GM18867 (cell line): ENCODE measurements around the gene KIF6.

Experiments used
- ATAC-seq: cut with Tn5 transposase; IDR thresholded peaks from one replicate; pipeline ENCODE4 v1.9.1; 2021; ENCODE audit warnings: mild to moderate bottlenecking, moderate library complexity; ENCODE audit not compliant: unreplicated experiment

KIF6 gene

DNA sequence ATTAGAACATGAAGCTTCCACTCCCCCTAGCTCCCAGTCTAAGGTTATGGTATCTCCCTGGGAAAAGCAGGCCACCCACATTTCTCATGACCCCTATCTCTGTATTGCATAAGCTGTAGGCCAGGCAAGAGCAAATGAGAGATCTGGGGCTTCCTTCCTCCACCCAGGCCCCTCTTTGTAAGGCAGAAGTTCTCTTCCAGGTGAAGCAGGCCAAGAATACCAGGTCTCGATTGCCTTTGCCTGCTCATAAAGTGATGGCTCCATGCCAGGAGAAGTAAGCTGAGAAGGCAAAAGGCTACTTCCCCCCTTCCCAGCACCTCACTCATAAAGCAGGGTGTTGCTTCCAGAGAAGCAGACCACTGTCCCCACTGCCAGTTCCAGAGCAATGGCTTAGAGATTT is 258.6 kb downstream of the KIF6 start:
- no peak for ATAC-seq

DNA sequence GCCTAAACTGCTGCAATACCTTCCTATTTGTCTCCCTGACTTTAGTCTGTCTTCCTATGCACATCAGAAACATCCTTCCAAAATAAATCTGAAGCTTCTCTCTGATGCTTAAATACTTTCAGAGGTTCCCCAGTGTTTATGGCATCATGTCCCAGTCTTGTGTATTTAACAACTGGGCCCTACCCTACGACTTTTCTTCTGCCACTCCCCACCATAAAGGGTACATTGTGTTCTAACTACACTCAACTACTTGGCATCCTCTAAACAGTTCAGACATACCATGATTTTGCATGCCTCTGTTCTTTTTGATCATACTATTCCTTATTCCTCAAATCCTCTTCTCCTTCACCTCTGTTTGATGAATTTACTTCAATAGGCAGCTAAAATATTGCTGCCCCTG is 259.7 kb downstream of the KIF6 start:
- ATAC-seq = no peak

DNA sequence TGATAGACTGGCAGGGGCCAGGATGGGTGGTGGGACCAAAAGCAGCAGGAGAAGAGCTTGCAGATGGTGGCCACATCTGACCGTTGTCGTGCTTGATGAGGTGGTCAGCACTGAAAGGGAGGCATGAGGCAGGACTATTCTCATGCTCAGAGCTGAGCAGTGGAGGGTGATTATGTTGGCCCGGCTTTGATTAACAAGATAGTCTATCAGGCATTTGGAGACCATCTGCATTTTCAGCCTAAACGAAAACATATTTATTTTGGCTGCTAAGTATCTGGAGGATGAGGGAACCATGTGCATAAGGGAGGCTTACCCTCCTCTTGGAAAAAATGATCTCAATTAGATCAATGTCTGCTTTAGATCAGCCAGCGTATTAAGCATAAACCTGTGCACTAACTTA is 261.1 kb downstream of the KIF6 start:
- no peak for ATAC-seq

DNA sequence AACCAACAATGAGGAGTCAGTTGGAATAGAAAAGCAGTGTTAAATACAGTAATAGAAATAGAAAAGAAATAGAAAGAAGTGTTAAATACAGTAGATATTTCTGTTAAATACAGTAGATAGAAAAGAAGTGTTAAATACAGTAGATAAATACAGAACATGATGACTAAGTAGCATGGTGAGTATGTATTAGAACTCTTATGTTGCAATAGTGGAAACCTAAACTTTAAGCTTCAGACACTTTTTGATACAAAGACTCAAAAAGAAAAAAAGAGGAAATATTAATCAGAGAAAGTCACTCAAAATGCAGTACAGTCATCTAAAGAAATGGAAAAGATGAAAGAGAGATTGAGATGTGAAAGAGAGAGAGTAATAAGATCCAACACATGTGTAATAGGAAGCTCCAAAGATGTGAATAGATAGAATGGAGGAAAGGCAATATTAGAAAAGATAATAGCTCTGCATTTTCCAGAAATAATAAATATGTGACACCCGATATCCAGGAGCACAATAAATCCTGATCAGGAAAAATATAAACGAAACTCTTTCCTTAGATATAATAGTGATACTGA is 271.2 kb downstream of the KIF6 start:
- no peak for ATAC-seq

DNA sequence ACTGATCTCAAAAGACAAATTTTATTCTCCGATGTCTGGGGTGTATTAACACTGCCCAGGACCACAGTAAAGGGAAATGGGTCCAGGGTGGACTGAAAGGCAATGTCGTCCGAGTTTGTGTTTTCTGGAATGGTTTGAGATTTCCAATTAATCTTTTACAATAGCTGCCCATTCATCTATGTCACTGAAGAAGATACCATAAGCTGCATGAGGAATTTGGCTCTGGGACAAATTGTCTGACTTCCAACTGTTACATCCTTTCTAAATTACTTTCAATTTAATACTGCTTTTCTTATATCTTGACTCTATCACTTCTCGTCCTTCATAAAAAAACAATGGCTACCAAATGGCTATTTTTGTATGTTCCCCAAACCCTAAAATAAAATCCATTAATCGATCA is 272.0 kb downstream of the KIF6 start:
- no peak for ATAC-seq

DNA sequence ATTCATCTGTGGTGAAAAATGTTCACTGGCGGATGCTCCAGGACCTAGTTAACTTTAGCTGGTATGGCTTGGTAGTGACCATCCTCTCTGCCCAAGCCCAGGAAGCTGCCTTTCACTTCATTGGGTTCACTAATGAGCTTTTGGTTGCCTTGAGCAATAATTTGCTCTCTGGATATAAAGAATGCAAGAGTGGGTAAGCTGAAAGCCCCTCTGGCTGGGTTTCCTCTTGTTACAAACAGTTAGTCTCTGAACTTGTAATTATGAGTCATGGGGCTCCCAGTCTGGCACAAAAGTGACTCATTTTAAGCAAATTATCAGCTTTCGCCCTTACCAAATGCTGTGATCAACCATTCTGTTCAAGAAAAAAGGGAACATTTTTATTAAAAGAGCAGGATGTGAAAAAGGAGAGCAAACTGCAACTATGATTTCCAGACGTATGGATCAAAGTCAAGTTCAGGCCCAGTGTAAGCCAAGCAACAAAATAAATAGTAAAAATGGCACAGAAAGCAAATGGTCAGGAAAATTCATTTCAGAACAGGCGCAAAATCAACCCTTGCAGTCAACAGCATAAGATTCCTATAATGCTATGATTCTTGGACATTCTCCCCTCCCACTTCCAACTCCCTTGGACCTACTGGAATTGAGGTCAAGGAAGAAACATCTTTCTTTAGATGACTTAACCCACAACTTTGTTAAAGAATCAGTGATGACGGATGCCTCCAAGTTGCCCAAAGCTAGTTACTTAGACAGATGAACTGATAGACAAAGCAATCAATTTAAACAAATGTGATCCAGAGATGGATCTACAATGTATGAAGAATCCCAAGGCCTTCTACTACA is 272.7 kb downstream of the KIF6 start:
- no peak for ATAC-seq

DNA sequence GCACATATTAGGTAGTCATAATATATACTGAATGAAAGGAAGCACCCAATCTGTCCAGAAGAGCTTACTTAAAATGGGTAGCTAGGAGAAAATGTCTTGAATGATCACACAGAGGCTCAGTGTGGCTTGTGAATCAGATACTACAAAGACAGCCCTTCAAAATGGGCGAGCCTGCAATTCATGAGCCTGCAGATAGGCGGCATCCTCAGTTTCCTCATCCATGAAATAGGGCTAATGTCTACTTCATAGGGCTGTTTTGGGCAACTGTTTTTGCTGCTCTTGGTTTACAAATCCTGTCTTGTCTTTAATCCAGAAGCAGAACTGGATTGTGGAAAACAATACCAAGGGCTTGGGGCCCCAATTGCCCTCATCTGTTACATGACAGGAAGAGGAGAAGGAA is 273.4 kb downstream of the KIF6 start:
- no peak for ATAC-seq

DNA sequence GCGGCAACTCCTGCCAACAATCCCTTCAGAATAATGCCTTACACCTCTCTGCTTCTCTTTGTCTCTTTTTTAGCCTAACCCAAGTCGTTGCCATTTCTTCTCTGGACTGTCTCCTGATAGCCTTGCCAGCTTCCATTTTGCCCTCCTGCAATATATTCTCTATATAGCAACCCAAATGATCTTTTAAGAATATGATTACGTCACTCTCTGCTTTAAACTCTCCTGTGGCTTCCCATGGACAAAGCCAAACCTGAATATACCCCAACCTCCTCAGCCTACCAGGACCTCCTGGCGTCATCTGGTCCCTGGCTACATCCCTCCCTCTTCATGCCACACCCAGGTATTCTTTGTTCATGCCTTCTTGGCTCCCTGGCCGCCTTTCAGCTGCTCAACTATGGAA is 276.2 kb downstream of the KIF6 start:
- ATAC-seq = no peak

DNA sequence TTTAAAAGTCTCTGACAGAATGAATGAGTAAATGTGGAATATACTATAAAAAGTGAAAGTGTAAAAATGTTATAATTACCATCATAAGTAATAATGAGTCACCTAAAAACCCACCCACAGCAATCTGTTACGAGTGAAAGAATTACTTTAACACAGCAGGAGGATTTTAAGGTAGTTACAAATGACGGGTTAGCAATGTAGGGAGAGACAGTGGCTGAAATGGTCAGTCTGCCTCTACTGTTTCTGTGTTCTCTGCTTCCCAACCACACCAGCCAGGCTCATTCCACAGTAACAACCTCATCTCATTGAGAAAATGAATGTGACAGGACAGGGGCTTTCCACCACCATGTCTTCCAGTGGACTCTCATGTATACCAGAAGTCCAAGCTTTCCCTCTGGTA is 278.3 kb downstream of the KIF6 start:
- ATAC-seq = no peak

DNA sequence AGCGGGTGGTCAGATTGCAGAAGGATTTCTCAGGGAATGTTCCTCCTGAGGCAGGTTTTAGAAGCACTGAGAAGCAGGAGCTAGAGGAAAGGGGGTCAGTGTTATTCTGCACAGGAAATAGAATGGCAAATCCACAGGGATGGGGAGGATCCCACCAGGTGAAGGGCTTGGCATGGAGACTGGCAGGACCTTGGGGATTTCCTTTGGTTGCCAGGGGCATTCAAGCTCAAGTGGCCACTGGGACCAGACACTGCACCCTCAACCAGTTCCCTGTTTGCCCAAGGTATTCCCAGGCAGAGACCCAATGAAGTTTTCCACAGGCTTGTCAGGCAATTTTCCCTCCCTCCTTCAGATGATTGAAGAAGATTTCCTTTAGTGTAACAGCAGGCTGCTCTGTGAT is 279.5 kb downstream of the KIF6 start:
- ATAC-seq = no peak

DNA sequence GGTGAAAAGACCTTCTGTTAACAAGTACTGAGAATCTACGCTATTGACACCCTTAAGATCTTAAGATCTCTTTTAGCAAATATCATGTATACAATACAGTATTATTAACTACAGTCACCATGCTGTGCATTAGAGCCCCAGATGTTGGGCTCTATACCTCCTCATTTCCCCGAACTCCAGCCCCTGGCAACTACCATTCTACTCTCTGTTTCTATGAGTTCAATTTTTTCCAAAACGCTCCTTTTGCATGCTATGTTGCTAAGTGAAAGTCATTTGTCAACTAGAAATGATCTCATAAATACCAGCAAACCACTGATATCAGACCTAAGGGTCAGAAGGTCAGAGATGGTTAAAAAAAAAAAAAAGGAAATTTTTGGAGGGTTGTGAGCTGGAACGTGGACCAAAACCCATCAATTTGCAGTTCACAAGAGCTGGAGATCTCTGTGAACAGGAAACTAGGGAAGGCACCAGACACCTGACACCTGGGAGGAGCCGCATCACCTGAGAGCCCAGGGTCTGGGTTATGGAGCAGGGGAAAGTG is 280.7 kb downstream of the KIF6 start:
- no peak for ATAC-seq

DNA sequence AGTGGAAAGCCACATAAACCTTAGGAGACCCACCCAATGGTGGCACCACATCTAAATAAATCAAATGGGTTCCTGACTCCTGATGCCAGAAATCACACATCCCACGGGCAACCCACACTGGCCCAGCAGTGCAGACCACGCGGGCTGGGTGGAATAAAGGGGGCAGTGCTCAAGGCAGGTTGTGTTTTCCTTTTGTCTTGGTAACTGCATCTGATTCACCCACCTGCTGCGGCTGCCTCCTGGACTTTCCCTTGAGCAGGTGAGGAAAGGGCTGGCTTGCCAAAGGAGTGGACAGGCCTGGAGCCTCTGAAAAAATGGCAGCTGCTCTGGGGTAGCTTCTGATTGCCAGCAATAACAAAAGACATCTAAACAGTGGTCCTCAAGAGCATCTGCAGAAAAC is 283.2 kb downstream of the KIF6 start:
- no peak for ATAC-seq

DNA sequence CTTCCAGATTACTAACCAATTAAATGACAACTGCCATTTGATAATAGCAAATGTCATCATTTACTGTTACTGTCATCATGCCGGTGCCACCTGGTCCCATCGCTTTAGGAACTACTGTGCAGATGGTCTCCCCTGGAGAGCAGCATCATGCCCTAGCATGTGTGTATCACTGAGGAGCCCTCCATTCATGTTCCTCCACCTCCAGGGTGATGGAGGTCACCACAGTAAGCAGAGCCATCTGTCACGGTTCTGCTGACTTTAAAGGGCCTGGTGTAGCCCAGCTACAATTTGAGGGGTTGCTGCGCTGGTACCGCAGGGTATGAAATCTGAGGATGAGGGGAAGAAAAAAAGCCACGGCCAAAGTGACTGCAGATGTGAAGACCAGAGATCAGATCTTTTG is 283.9 kb downstream of the KIF6 start:
- no peak for ATAC-seq

DNA sequence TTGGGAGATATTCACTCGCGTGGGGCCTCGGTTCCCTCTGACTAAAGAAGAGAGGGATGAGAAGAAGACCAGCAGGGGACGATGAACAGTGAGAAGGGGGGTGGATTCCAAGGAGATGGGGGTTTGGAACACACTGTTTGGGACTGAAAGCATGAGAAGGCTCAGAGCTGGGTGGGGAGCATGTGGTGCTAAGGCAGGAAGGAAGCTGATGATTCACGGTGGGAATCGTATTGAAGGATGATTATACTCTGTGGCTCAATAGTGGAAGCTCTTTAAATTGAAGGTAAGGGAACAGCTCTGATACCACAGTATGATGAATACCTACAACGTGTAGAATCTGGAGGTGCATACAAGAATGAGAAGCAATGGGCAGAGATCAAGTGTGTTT is 285.2 kb downstream of the KIF6 start:
- no peak for ATAC-seq

DNA sequence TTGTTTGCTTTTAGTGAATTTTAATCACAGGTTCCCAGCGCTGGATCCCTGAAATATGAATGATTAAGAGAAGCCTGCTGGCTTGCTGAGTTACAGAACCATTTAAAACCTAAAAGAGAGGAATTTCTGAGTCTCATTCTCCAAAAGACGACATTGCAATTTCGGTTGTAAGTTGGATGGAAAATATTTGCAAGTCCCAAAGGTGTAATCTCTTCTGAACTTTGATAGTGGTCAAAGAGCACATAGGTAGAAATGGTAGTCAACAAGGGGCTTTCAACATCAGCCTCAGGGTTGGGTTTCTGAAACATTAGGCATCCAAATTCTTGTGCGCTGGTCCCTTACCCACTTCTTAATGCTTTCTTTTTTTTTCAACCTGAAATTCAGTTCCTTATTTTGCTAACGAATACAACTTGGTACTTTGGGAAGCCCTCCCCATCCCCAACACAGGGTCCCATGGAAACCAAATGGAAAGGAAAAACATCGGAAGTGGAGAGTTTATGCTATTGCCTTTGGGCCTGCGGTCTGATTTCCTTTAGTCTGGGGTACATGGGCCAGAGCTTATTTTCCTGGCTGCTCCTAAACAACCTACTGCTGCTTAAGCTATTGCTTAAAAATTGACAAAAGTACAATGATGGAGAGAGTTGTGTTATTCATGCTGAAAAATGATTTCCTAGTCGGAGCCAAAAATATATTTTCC is 285.7 kb downstream of the KIF6 start:
- no peak for ATAC-seq

DNA sequence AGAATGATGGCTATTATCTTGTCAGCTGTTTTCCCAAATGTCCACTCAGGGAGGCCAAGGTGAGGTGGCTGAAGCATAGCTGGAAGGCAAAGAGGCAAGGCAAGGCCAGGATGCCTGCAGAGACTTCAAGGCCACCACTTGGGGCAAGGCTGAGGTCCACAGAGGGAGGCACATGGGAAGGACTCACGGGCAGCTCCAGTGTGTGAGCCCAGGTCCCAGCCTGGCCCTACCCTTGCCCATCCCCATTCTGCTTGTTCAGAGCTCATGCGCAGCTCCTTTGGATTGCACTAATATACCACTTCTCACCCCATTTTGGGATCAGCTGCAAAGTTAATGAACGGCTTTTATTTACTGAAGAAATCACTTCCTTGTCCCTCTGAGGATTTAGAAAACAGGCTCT is 291.6 kb downstream of the KIF6 start:
- no peak for ATAC-seq

DNA sequence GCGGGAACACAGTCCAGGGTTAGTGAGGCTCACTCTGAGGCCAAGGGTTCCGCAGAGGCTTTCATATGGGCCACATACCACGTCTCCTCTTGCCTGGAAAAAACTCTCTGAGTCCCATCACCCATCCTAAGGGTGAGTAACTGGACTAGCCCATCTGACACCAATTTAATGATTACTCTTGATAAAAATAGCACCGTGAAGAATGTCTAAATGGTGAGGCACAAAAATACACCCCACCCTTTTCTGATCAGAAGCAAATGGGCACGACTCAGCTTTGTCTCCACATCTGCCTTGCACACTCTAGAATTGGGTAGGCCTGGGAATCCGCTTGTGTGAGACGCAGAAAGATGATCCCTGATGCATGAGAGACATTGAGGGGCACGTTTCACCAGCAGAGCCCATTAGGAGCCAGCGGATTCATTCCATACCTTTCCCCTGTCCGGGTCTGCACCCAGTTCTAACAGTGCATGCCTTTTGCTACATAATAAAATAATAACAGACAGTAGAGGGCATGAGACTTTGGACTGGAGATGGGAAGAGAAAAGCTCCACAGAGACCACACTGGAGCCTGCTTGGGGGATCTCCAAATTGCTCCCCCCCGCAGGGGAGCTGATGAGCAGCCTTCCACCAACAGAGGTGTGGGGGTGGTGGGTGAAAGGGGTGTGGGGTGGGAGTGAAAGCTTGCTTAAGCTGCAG is 292.7 kb downstream of the KIF6 start:
- ATAC-seq = no peak

DNA sequence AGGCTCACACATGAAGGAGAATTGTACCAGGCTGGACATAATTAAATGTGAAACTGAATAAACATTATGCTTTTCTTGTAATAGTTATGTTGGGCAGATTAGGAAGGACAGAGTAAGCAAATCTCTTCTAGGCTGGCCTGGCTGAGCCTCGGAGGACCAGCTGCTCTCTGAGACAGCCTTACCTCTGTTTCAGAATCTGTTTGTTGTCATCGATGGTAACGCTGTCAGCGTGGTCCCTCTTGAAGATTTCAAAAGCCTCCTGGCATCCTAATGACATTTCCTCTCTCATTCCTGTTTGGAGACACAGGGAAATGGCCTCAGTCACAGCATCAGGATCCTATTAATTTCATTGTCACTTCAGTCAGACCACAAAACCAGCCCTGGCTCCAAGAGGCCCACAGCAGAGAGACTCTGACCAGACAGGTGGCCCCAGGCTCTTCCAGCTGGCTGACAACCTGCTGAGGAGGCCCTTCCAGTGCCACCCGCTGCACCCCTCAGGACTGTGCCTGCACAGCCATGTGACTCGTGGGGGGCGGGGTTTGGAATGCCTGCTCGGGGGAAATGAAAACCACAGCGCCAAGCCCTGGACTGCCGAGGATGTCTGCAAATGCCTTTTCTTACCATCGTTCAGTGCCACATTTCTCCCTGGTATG is 294.2 kb downstream of the KIF6 start:
- ATAC-seq = no peak

DNA sequence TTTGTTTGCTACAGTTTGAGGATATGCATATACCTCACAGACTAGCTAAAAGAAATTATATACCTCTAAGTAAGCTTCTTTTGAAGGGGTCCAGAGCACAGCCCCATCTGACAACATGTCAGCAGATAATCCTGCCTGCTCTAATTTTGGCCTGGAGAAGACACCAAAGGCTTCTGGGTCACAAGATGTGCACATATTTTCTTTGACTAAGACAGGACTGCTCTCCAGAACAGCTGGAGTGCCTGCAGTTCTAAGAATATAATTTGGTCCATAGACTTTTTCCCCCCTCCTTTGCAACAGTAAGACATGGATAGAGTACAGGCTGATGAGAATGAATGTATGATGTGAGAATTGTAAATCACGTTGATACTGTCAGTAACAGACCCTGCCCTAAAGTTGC is 294.8 kb downstream of the KIF6 start:
- ATAC-seq = no peak

DNA sequence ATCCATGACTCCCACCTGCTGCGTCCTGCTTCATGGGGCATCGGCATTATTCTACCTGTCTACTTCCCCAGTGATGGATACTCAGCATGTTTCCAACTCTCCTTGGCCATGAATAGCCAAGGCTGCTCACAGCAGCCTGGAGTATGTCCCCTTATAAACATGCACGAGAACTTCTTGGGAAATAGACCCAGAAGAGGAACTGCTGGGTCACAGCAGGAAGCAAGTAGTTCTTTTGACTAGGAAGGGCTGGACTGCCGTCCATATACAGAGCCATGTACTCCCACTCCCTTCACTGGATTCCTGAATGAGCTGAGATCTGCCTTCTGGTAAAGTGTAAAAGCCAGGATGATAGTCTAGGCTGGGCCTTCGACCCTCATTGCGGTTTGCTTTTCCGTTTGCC is 296.4 kb downstream of the KIF6 start:
- no peak for ATAC-seq

DNA sequence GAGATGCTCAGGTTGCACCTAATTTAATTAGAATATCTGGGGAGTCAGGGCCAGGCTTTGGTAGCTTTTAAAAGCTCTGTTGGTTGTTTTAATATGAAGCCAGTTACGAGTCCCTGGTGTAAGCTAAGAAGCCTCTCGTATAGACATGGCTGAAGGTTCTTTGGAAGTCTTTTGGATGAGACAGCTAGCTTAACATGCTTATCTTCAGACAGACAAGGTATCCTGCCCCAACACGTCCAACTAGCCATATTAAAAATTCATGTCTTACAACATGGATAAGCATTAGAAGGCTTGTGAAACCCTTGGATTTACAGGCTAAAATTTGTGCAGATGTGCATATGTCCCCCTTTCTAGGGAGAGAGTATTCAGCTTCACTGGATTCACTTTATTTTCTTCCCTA is 297.1 kb downstream of the KIF6 start:
- no peak for ATAC-seq
